HG02938 (cell line): ENCODE data around the gene IFNG-AS1.

Experiments used
- ATAC-seq: cut with Tn5 transposase; IDR thresholded peaks from one replicate; pipeline ENCODE4 v1.9.1; 2021; ENCODE audit warnings: mild to moderate bottlenecking, moderate library complexity; ENCODE audit not compliant: unreplicated experiment

Gene IFNG-AS1

DNA sequence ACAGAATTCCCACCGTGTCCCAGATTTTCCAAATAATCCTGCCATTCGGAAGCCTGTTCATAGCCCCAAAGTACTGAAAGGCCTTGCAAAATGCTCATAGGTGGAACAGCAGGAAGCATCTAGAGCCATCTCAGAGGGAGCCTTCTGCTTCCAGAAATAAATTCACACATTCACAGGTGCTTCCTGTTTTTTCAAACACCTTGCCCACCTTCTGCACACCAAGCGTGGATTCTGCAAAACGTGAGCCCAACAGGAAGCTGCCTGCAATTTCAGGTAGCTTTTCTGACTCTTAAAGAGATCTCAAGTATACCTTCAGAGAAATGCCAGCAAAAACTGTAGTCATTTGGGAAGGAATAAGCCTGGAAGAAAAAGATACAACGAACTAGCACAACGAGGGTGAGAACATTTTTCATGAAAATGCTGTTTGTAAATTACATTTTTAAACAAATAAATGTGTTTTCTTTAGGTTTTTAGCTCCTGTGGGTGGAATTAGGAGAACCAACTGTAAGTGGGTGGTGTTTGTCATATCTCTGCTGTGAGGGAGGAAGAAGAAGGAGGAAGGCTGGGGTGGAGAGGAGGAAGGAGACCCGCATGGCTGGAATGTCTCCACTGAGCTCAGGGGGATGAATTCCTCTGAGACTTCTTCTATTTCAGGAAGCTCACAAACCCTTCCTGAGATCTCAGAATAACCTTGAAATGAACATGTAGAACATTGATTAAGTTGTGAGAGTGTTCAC lies at the start of gene IFNG-AS1:
Gene IFNG-AS1 (plus strand): TSS at position 264 of the 737 bp plus-strand sequence.
- ATAC-seq, result no peak

DNA sequence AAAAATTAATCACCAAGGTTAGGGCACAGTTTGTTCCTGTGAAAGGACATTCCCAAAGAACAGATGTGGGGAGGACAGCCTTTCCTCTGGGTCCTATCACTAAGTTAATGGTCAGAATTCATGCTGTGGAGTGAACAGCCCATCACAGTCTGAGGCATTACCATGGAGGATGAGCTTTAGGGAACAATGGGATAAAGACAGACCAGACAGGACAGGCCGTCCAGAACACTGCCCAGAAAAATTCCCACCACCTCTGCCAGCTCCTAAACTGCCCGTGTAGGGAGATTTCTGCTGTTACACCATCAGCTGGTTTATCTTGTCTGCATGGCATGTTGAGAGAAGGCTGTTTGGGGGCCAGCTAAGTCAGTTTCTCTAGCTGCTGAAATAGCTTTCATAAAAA lies 49.6 kb upstream of the IFNG-AS1 start:
- no peak for ATAC-seq

- no peak for ATAC-seq
These were observed 48.4 kb upstream of the IFNG-AS1 start for GRCh38 chr12:67940780-67941243.

GRCh38 chr12:67942724-67943123 lies 46.5 kb upstream of the IFNG-AS1 start:
- no peak for ATAC-seq

DNA sequence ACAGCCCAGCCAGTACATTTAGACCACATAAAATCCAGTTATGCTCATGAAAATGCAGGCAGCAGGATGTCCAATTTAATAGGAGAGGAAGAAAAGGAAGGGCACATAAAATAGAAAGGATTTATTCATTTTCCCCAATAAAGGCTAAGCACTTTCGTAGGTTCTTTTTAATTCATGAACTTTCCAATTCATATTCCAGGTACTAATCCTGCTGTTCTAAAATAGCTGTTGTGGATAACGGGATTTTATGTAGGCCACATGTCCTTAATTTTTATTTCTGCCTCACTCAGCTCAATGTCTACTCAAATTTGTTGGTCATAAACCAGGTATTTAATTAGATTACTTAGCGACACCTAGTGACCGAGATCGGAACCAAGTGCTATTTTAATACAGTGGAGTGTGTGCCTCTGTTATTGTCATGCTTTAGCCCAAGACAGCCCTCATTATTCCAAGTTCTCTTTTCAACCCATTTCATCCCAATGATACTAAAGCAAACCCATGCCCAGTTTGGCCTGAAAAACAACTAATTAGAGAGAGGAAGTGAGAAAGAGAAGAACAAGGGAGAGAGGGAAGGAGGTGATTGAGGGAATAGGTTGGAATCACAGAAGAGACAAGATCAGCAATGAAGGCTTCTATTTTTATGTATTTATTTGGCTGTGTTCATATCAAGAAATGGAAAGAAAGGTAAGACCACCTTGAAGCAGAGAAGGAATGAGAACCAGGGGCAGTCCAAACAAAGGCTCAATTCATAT lies 45.9 kb upstream of the IFNG-AS1 start:
- peak; percentile 78 for ATAC-seq

- no peak for ATAC-seq
These were observed 45.2 kb upstream of the IFNG-AS1 start for GRCh38 chr12:67944093-67944492.

GRCh38 chr12:67952787-67953186 lies 36.5 kb upstream of the IFNG-AS1 start:
- no peak for ATAC-seq

DNA sequence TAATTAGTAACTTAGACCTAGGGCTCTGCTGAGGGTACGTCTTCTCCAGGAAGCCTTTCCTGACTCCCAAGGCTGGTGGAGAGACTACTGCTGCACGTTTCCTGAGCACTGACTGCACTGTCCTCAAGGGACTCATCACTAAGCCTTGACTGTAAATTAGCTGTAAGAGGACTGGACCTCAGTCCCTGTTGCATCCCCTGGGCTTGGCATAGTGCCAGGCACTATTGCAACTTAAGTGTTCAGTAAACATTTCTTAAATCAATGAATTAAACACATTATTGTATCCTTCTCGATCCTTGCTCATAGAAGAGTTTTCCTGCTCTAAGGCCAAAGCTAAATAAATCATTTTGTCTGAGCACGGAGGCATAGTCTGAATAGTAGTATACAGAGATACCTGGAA lies 31.9 kb upstream of the IFNG-AS1 start:
- no peak for ATAC-seq

- ATAC-seq, result no peak
These were observed 31.1 kb upstream of the IFNG-AS1 start for GRCh38 chr12:67958187-67958586.

DNA sequence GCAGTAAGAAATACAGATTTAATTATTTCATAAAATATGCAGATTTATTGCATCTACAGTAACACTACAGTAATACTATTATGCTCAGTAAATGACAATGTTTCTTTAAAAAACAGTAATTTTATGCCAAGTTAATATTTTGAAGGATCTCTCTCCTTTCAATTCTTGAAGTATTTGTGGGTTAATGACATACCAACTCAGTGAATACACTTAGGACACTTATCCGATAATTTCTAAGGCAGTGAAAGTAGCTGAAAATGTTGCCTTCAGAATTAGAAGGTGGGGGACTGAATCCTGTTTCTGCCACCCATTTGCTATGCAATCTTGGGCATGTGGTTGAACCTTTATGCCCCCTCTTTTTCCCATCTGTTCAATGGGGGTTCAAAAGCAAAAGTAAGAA lies 24.8 kb upstream of the IFNG-AS1 start:
- ATAC-seq, result no peak

- ATAC-seq, result no peak
These were observed 22.7 kb upstream of the IFNG-AS1 start for GRCh38 chr12:67966560-67966959.

DNA sequence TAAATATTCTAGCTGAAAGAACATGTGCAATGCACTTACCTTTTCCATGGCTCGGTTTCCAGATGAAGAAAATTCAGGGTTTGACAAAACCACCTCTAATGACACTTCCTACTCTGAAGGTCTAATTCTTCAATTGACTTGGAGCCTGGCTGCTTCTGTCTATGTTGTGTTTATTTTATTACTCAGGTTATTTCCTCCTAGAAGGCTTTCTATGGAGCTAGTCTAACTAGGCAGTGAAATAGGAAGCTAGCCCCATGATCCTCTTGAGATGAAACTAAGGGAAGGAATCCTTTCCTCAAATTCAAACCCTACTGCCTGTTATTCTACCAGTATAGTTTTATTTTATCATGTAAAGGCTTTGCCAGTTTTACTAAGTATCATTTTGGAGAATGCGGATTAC lies 20.9 kb upstream of the IFNG-AS1 start:
- ATAC-seq, result no peak

- ATAC-seq, result no peak
These were observed 20.5 kb upstream of the IFNG-AS1 start for GRCh38 chr12:67968725-67969124.

DNA sequence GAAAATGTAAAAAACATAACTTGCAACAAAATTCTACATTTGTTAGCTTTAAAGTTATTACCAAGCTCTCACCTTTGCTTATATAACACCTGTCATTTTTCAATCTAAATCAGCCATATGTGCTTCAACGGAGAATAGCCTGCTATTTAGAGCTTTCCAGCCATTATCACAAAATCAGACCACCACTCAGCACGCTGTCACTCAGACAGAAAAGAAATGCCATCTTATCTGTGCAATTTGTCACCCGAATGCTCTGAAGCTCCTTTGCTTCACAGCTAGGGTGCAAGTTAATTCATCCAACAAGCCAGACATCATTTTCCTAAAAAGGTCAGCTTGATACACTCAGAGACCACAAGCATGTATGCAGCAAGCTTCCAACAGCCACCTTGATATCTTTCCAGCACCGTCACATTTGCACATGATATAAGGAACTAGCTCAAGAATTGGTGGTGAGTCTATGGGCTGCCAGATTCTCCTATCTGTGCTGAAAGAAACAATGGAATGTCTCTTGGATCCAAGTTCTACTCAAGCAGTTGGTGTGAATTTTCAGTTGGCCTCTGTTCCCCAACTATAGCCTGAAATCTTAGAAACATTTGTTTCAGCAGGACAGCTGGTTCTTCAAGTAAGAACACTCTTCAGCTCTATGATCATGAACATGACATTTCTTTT lies 20.0 kb upstream of the IFNG-AS1 start:
- no peak for ATAC-seq

DNA sequence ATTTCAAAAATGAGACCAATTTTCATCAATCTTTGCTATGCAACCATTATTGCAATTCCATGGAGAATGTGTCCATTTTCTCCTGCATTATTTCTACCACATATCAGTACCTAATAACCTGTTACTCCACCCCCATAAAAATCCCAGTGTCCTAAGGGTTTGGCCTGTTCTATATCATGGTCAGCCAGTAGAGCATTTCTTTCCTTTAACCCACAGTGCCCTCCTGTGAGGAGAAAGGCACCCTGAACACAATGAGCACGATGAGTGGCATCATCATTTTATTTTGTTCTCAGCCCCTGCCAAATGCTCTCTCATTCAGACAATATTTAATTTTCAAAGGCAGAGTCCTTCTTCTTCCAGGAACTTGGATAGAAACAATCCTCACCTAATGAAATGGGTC lies 11.6 kb upstream of the IFNG-AS1 start:
- ATAC-seq, result no peak

DNA sequence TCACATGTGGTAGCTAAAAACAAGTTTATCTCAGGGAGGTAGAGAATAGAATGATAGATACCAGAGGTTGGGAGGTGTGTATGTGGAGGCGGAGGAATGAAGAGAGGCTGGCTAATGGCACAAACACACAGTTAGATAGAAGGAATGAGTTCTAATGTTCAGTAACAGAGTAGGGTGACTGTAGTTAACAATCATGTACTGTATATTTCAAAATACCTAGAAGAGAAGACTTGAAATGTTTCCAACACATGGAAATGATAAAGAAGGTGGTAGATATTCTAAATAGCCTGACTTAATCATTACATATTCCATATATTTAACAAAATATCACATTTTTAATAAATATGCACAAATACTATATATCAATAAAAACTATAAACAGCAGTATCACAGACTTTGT lies 8.9 kb upstream of the IFNG-AS1 start:
- no peak for ATAC-seq

GRCh38 chr12:67981287-67982162 lies 7.7 kb upstream of the IFNG-AS1 start:
- ATAC-seq, result no peak

DNA sequence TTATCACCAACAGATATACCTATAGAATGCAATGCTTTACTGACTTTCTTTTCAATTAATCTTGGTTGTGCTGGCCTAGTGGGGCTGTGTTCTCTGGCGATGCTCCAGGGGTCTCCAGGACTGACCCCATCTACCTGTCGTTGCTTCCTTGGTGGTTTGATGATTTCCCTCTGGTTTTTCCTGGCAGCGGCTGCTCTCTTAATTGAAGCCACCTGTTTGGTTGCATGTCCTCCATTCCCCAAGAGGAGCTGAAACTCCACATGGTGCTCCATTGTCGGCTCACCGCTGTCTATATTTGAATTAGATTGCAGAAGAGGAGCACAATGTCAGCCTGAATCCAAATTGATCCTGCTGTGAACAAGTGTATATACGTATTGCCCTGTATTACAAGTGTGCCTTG lies 7.1 kb upstream of the IFNG-AS1 start:
- no peak for ATAC-seq

GRCh38 chr12:67986632-67987031 lies 2.6 kb upstream of the IFNG-AS1 start:
- no peak for ATAC-seq

DNA sequence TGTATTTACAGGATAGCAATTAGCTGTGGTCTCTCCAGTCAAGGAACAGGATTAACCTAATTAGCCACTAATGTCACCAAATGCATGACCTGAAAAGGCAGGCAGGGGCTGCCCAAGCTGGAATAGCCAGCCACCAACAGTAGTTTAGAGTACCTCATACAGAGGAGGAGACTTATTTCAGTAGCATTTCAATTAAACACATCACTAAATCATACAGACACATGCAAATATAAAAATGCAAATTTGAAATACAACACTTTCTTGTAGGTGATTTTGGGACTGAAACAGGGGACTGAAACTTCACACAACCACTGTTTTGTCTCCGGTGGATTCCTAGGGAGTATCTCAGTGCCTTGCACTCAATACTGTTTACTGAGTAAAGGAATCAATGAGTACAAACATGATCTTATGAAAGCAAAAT lies 636 bp upstream of the IFNG-AS1 start:
- peak; percentile 78 for ATAC-seq

GRCh38 chr12:67991158-67991557 lies 1.9 kb downstream of the IFNG-AS1 start:
- ATAC-seq, result peak; percentile 69
